Left ventricle myocardium superior (tissue), 1 donor: ENCODE measurements around the gene DDI1. TPM values are rescaled to one million over a fixed set of nuclear protein-coding genes. Genes with fewer than 3 reads are reported as not detected.
"Not testable (repeated sequence)": the region's sequence is repeated elsewhere in the genome, so short reads cannot be mapped to it uniquely, and the experiment has no call there.

Experiments
- ATAC-seq: fragments of 200-7000 bp; cut with Tn5 transposase; one replicate; pipeline ENCODE4 v1.9.1; 2020; ENCODE audit warnings: mild to moderate bottlenecking, moderate library complexity
- DNase-seq: peaks from one replicate; pipeline ENCODE4 v3.0.0-alpha.2; 2020
- intact Hi-C: fragments of 100-400 bp; cut with micrococcal nuclease; formaldehyde crosslinking; loops from one replicate; pipeline ENCODE4 v1.11.0; 2022
- total RNA-seq: library from RNA; stranded (reverse); fragmentation: NEBNext Ultra II Directional; extraction: Animal tissue kit (Norgen Biotek cat#: 25700); gene quantifications from one replicate; pipeline ENCODE4 v1.2.1, GENCODE V29; 2021
- donor health status: DM: no; HTN: yes; CAD: no; lungs with severe emphysema.

DDI1 gene
- total RNA-seq, 1 donor from 2014 or later: not detected

DNA sequence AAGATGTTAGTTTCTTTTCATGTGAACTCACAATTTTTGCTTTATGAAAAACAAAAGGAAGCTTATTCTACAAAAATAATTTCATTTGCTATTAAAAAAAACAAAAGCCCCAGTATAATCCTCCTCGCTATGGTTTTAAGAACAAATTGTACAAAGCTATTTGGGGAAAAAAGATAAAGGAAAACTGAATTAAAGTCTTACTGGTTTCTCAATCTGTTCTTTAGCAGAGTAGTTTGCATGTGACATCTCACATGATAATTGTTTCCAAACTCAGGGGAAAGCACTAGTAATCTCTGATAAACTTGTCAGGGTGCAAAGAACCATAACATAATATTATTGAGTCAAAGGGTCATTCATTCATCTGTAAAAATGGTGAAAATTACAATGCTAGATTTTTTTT is 2.9 kb upstream of the DDI1 start:
- intact Hi-C loops: no loop called here
- DNase-seq (no peak), ATAC-seq (peak; percentile 78)

DNA sequence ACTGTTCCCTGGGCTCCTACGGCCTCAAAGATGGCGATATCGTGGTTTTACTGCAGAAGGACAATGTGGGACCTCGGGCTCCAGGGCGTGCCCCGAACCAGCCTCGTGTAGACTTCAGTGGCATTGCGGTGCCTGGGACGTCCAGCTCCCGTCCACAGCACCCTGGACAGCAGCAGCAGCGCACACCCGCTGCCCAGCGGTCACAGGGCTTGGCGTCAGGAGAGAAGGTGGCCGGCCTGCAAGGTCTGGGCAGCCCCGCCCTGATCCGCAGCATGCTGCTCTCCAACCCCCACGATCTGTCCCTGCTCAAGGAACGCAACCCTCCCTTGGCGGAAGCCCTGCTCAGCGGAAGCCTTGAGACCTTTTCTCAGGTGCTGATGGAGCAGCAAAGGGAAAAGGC is 555 bp downstream of the DDI1 start:
- intact Hi-C loops: no loop called here
- no peak for DNase-seq
- no peak for ATAC-seq

DNA sequence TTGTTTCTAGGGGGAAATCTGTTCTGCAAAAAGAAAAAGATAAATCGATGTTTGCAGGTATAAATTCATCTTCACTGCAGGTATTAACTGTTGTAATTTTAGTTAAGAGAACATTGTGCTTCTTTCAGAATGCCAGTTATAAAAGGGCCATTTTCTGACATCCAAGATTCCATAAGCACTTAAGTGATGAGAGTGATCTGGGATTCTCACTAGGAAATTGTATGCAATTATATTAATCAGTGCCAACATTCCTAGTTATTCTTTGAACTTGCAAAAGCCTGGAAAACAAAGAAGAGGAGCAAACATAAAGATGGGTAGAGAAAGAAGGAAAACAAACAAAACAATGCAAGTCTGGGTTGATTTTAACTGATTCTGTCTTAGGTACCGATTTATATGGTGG is 5.4 kb downstream of the DDI1 start:
- no peak for ATAC-seq
- no peak for DNase-seq
- intact Hi-C loops: no loop called here

DNA sequence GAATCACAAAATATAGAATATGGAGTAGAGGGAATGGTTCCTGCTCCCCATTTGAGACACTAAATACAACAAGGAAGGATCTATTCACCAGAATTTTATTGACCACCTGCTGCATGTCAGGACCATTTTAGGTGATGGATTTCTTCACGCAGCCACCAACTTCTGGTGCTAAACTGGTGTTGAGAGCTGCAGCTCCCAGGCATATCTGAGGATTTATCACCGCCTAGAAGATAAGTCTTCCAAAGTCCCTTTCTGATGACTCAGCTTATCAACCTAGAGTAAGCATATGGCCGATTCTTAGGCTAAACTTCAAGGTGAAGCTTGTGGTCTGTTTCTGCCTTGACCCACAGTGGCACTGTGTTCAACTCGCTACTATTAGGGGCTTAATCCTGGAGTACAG is 6.7 kb downstream of the DDI1 start:
- DNase-seq (no peak), ATAC-seq (no peak)
- intact Hi-C loops: no loop called here

DNA sequence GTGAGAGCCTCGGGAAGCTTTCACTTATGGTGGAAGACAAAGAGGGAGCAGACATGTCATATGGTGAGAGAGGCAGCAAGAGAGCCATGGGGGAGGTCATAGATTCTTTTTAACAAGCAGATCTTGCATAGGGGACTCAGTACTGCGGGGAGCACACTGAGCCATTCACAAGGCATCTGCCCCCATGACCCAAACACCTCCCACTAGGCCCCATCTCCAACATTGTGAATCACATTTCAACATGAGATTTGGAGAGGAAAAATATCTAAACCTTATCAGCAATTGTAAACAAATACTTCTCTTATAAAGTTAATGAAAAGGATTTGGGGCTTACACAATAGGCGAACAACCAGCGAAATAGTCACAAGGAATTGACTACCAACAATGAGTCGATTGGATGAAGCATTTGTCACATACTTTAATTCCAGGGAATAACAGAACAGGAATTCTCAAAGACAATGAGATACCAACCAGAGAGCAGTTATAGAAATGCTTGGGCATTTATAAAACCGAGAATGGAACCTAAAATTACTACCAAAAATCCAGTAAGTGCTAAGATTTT is 7.3 kb downstream of the DDI1 start:
- intact Hi-C loops: no loop called here
- DNase-seq: no peak
- ATAC-seq: no peak

DNA sequence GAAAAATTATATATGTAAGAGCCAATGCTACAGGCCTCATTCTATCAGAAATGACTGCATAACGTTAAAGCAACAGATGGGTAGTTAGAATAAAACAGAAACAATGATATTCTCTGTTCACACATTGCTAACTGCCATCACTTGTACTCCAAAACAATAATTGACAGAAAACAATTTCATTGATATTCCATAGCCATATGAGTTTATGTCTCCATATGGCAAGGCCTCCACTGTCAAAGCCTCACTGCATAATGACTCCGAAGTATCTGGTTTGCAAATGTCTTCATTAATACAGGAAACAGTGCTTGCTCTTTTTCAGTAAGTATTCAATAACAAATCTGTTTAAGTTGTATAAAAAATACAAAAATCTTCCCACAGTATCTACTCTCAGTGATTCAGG is 9.9 kb downstream of the DDI1 start:
- no peak for DNase-seq
- intact Hi-C loops: no loop called here
- ATAC-seq: no peak

DNA sequence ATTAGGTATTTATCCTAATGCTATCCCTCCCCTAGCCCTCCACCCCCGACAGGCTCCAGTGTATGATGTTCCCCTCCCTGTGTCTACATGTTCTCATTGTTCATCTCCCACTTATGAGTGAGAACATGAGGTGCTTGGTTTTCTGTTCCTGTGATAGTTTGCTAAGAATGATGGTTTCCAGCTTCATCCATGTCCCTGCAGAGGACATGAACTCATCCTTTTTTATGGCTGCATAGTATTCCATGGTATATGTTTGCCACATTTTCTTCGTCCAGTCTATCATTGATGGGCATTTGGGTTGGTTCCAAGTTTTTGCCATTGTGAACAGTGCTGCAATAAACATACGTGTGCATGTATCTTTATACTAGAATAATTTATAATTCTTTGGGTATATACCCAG is 10.4 kb downstream of the DDI1 start:
- ATAC-seq, DNase-seq, intact Hi-C loops: not testable (repeated sequence)

DNA sequence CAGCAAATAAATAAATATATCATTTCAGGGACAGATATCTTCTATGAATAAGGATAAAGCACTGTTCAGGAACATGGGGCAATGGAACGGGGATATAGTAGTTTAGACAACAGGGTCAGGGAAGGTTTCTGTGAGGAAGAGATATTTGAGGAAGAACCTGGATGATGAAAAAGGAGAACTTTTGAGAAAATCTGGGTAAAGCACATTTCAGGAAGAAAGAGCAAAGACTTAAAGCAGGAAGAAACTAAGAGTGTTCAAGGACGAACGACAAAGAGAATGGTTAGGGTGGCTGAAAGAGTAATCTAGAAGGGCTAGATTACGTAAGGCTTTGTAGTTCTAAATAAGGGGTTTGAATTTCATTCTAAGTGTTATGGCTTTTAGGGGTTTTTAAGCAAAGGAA is 12.7 kb downstream of the DDI1 start:
- intact Hi-C loops: no loop called here
- no peak for DNase-seq
- ATAC-seq: no peak

DNA sequence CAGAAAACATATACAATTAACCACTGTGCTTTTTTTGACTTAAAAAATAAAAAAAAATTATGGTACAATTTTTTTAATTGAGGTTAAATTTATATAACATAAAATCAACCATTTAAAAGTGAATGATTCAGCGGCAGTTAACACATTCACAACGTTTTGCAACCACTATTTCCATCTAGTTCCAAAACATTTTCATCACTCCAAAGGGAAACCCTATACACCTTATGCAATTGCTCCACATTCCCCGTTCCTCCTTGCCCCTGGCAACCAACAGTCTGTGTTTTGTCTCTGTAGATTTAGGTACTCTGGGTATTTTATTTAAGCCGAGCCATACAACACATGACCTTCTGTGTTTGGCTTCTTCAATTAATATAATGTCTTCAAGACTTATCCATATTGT is 15.3 kb downstream of the DDI1 start:
- ATAC-seq (no peak), DNase-seq (no peak)
- intact Hi-C loops: no loop called here

DNA sequence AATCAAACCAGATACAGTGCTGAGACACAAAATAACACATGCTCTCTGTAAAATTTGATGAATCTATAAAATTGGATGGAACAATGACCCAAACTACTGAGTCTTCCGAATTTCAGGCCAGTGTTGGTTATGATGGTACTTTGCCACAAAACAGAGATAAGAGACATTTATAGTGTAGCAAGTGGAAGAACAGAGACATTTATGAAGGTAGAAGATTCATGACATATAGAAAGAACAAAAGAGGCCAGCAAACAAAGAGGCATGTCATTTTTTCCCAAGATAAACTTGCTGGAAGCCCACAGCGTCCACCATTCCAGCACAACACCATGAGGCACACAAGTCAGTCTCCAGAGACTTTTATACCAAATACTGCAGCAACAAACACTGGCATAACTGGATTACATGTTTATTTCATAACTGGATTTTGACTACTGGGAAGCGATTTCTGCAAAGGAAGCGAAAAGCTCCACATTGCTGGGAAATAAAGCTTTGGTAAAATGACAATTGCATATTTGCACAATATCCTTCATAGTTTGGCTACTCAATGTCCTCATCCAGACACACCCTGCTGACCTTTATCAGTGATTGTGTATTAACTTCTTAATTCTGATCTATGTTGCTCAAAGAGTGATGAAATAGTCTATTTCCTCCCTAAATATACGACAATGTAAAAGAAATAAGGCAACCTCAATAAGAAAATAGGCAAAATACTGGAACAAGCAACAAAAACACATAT is 17.5 kb downstream of the DDI1 start:
- DNase-seq (no peak), ATAC-seq (no peak)
- intact Hi-C loops: no loop called here

DNA sequence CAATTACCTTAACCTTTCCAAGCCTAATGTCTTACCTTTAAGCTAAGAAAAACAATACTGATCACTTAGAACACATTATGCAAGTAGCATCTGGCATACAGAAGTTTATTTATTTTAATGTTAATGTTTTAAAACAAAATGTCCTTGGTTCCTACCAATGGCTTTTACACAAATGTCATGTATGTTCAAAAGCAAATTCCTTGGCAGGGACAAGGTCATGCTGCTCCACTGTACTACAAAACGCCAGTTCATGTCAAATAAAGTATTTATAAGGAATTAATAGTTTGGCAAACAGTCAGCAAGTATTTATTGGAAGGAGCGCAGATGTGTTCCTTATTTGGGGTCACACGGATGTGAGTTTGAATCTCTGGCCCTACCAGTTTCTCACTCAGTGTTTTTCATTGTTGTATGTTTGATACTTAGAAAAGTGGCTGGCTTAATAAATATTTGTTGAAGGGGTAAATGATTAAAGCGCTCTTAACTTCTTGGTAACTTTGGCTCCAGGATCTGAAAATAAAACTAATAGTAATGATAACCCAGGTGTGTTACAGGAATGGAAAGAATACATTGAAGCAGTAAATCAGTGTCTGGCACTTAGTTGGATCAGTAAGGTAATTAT is 18.6 kb downstream of the DDI1 start:
- intact Hi-C loops: no loop called here
- ATAC-seq: no peak
- DNase-seq: no peak

DNA sequence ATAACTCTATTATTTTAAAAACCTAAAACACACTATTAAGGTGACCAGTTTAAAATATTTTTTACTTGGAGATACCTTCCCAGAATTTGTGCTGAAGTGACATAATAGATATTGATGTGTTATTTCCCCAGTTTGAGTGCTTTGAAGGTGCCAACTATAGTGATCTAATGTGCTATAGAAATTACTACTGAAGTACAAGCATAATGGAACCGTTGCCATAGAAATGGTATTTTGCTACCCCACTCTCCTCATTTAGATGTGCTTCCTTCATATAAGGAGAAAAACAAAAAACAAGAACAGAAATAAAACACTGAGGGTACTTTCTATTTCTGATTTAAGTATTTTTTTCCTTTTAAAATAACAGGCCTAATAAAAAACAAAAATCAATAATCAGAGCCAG is 19.2 kb downstream of the DDI1 start:
- DNase-seq: no peak
- intact Hi-C loops: no loop called here
- ATAC-seq: no peak

DNA sequence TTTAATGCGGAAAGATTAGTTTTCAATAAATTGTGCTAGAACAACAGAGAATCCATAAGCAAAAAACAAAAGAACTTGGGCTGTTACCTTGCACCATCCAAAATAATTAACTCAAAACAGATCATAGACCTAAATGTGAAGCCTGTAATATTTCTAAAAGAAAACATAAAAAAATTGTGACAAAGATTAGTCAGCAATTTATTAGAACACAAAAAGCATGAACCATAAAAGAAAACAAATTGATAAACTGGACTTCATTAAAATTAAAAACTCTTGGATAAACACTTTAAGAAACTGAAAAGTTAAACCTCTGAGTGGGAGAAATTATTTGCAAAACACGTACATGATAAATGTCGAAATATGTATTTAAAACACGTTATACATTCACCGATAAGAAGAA is 21.5 kb downstream of the DDI1 start:
- ATAC-seq: no peak
- no peak for DNase-seq
- intact Hi-C loops: no loop called here

DNA sequence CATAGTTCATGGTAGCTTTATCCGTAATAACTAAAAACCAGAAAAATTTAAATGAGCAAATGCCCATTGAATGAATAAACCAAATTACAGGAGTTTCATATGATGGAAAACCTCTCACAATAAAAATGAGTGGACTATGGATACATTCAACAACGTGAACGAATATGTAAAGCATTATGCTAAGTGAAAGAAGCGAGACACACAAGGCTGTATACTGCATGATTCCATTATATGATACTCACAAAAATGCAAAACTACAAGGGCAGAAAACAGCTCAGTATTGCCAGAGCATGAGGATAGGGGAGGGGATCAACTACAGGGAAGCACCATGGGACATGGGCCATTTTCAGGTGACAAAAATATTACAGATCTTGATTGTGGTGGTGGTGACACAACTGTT is 22.2 kb downstream of the DDI1 start:
- ATAC-seq (no peak), DNase-seq (no peak)
- intact Hi-C loops: no loop called here

DNA sequence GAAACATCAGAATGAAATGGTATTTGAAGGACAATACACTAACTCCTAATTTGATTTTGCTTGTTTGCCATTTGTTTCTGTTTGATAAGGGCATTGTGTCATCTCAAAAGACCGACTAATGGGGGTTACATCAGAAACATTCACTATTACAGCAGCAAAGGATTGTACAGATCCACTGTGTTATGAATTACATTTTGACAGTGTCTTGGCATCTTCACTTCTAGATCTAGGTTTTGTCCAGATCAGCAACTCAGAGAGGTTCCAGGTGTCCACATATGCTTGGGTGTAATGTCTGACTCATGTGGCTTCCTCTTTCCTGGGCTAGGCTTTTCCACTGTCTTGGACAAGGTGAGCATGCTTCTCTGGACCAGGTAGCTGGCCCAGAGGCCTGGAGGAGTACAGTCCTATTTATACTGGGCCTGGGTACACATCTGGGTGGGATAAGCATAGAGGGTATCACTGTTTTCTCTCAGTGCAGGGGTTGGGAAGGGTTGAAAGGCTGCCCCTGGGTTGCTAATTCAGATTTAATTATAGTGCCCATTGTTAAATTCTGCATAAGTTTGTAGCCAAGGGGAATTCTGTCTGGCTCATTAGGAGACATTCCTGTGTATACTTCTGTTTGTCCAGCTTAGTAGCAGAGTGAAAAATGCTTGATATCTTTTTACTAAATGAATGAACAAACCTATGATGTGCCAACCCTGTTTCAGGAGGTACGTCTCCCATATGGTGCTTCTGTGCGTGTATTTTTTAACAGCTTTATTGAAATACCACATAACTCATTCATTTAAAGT is 23.8 kb downstream of the DDI1 start:
- intact Hi-C loops: no loop called here
- ATAC-seq (no peak), DNase-seq (no peak)

DNA sequence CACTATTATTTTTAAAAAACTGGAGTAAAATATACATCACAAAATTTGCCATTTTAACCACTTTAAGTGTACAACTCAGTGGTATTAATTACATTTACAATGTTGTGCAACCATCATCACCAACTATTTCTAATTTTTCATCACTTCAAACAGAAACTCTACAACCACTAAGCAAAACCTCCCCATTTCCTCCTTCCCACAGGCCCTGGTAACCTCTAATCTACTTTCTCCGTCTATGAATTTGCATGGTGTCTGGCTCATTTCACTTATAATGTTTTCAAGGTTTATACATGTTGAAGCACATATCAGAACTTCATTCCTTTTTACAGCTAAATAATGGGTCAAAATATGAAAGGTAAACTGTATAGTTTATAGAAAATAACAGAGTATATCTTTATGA is 24.4 kb downstream of the DDI1 start:
- DNase-seq (no peak), ATAC-seq (no peak)
- intact Hi-C loops: no loop called here

DNA sequence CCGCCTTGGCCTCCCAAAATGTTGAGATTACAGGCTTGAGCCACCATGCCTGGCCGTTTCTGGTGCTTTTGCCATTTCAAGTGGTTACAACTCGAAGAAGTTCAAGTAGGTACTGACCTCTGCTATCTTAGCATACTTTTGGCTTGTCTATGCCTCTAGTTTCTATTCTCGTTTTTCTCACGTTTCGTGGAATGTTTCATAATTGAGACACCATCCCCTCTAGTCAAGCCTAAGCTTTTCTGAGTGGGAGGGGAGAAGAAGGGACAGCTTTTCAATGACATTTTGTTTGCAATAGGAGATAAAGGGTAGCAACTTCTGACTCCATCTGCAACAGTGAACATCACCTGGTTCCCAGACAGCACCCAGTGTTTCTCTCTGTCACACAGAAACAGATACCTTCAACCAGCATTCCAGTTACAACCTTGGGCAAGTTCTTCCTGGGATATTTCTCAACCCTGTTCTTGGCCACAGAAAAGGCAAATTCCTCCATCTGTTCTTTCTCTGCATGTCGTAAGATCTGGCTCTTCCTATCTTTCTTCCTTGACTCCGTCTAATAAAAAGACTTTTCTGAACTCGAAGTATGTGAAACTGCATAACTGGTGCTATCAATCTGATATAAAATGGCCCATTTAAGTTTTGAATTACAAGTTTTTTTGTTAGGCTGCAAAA is 25.5 kb downstream of the DDI1 start:
- peak; percentile 80 for ATAC-seq
- no peak for DNase-seq
- intact Hi-C loops: no loop called here

DNA sequence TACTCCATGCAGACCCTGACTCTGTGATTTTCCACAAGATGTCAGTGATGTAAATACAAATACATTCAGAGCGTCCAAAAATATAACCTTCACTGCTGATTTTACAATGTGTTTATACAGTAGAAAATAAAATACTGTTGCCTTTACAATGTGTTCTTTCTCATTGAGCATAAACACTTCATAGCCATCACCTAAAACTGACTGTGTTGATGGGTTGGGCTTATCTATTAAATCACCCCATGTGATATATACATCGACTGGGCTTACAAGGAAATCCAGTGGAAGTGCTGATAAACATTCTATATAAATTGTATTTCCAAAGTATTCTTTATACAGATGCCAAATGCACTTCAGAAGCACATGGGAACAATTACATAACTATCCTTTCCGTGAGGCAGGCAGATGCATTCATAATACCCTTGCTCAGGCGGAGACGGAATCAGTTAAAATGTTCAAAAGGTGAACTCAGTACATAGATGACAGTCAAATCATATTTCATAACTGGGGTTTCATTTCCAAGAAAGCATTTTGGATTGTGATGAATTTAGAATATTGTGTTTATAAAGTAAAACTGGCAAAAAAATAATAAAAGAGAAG is 27.7 kb downstream of the DDI1 start:
- intact Hi-C loops: no loop called here
- ATAC-seq (peak; percentile 71), DNase-seq (no peak)

DNA sequence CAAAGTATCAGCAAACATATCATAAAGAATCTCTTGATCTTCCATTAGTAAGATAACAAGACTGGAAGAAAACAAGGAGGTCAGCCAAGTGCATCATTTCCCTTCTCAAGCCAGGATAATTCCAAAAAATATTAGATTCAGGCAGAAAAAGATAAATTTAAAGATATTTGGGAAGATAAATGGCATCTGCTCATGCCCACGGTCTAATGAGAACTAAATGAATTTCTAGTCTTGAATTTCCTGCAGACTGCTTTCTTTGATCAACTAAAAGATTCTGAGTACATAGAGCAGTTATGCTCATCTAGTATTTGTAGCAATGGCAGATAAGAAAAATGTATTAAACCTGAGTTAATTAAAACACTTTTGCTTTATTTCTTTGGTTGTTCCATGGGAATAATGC is 31.1 kb downstream of the DDI1 start:
- ATAC-seq (no peak), DNase-seq (no peak)
- intact Hi-C loops: no loop called here
